Measurements from ENCODE around the gene ENO3.
A peak's percentile ranks its signal among the peaks of the same experiment; 100 is the strongest.

ENO3 gene

GRCh38 chr17:4936436-4936835, 14.5 kb upstream of the ENO3 start:
- DNase-seq (ENCODE audit: low spot score) = no peak
- no peak for FAIRE-seq

GRCh38 chr17:4937553-4937952, 13.4 kb upstream of the ENO3 start:
- no peak for FAIRE-seq
- no peak for DNase-seq (ENCODE audit: low spot score)

DNA sequence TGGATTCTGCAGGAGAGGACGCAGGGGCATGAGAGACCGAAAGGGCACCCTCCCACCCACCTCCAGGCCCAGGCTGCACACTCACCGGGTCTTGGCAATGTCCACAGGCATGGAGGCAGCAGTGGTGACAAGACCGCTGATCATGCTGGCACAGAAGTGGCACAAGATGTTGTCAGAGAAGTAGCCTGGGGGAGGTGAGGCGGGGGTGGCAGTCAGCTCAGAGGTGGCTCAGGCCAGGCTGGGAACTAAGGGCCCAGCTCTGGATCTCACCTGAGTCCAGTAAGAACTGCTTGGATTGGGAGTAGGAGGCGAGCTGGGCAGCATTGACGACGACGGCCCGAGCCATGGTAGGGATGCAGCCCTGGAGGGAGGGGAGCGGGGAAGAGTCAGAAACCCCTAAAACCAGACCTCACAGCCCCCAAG, 12.8 kb upstream of the ENO3 start:
- no peak for DNase-seq (ENCODE audit: low spot score)

DNA sequence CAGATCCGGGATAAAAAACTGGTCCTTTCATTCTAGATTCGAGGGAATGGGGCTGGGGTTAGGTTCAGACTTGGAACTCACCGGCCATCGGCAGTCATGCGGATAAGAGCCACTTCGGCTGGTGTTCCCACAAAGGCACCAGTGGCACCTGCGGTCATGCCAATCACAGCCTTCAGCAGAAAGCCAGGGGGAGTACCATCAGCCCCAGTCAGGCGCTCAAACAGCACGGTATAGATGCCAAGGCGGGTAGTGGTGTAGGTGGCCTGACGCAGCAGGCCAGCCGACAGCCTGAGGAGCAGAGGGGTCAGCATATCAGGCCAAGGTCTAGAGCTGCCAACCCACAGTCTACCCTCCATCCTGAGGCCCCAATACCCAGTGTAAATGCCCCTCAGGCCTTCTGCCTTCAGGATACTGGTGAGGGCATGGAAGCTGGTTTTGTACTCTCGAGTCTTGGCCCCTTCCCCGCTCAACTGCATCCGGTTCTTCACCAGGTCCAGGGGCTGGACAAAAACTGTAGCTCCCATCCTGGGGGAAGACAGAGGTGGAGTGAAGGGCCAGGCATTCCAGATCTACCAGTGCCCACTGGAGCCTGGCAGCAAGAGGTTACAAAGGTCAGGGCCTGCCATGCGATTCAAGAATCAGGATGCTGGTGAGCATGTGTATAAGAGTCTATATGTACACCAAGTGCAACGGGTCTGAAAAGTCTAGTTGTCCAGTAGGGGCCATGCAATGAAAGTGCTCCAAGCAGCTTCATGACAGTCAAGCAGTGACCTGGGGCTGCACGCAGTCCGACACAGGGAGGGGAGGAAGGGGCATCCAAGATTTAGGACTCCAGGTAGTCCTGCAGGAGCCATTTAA, 12.0 kb upstream of the ENO3 start:
- DNase-seq (ENCODE audit: low spot score) (no peak), FAIRE-seq (no peak)

More for the DNA sequence above, 12.8 kb upstream of the ENO3 start:
- no peak for FAIRE-seq

DNA sequence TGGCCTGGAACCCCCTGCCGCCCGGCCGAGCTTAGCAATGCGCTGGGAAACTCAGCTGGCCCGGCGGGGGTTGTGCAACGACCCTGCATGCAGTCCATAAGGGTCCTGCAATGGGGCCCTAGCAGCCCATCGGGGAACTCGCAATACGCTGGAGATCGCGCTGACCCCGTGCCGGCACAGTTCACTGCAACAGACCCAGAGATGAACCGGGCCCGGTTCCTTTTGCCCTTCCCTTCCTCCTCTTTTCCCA, 11.4 kb upstream of the ENO3 start:
- FAIRE-seq = no peak
- no peak for DNase-seq (ENCODE audit: low spot score)

DNA sequence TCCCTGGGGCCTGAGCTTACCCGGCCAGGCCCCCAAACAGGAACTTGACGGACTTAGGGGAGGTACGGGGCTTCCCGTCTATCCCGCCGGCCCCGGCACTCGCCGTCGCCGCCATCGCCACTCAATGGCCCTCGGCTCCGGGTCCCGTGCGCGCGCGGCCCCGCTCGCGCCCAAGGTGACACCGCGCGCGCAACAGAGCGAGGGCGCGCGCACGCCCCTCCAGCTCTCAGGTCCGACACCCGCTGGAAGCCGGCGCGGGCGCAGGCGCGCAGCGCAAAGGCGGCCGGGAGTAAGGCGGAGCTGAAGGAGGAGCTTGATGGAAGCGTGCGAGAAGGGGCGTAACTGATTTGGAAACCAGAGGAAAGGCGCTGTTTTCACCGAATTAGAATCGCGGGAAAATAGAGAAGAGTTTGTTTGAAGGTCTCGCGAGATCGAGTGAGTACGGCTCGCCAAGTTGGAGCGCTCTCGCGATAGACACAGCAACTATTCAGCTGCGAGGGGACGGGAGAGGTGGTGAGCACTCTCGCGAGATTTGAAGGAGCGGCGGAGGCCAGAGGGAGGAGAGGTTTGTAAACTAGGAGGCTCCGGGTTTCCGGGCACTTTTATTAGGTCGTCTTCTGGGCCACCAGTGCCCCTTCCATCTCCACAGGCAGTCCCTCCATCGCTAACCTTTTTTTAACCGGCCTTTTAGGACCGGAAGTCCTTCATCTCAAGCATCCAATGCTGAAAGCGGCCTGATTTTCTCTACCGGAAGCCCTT, 10.9 kb upstream of the ENO3 start, which contains the start of the genes RNF167 and SLC25A11:
Gene RNF167 (plus strand): TSS at position 473 of the 759 bp plus-strand sequence. CDS start 642 bp downstream, outside the sequence.
Gene SLC25A11 (minus strand): TSS at position 251 of the 759 bp plus-strand sequence. CDS start 136 bp downstream, at position 115.
- DNase-seq (ENCODE audit: low spot score) = peak; percentile 92
- peak; percentile 5 for FAIRE-seq

DNA sequence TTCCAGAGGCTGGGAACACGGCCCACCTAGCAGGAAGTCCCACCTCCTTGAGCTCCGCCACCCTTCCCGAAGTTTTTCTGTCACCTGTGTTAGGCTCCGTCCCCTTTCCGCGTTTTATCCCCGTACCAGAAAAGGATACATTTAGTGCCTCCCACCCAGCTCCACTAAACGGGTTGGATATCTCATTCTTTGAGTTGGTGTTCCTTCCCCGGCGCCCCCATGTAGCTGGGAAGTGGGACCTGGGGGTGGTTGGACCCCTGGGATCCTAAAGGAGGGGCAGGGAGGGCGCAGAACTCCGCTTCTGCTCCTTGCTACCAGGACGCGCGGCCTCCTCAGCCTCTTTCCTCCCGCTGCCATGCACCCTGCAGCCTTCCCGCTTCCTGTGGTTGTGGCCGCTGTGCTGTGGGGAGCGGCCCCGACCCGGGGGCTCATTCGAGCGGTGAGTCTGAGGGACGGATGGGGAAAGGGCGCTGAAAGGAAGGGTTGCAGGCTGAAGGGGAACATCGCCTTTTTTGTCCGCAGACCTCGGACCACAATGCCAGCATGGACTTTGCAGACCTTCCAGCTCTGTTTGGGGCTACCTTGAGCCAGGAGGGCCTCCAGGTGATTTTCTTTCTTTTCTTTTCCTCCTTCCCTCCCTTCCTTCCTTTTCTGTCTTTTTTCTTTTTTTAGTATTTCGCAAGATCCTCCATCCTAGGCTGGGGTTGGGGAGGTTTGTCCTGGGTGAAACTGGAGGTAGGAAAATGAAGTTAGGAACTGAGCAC, 10.2 kb upstream of the ENO3 start:
- DNase-seq (ENCODE audit: low spot score) = peak; percentile 76
- FAIRE-seq = no peak

GRCh38 chr17:4941319-4941610, 9.7 kb upstream of the ENO3 start:
- no peak for FAIRE-seq

GRCh38 chr17:4942760-4943508, 8.0 kb upstream of the ENO3 start:
- DNase-seq (ENCODE audit: low spot score) (no peak), FAIRE-seq (no peak)

More at GRCh38 chr17:4941319-4941610, 9.7 kb upstream of the ENO3 start:
- DNase-seq (ENCODE audit: low spot score) = no peak

- FAIRE-seq (no peak), DNase-seq (ENCODE audit: low spot score) (no peak)
These were observed 6.8 kb upstream of the ENO3 start for GRCh38 chr17:4944163-4944553.

DNA sequence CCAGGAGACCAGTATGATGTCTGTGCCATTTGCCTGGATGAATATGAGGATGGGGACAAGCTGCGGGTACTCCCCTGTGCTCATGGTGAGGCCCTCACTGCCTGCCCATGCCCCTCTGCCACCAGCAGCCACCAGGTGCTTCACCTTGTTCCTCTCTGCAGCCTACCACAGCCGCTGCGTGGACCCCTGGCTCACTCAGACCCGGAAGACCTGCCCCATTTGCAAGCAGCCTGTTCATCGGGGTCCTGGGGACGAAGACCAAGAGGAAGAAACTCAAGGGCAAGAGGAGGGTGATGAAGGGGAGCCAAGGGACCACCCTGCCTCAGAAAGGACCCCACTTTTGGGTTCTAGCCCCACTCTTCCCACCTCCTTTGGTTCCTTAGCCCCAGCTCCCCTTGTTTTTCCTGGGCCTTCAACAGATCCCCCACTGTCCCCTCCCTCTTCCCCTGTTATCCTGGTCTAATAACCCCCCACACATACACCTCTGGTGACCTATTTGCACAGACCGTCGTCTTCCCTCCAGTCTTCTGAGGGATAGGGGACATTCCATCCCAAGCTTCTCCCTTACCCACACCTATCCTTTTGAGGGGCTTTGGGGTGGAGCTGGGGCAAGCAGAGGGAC, 6.3 kb upstream of the ENO3 start:
- FAIRE-seq = no peak

DNA sequence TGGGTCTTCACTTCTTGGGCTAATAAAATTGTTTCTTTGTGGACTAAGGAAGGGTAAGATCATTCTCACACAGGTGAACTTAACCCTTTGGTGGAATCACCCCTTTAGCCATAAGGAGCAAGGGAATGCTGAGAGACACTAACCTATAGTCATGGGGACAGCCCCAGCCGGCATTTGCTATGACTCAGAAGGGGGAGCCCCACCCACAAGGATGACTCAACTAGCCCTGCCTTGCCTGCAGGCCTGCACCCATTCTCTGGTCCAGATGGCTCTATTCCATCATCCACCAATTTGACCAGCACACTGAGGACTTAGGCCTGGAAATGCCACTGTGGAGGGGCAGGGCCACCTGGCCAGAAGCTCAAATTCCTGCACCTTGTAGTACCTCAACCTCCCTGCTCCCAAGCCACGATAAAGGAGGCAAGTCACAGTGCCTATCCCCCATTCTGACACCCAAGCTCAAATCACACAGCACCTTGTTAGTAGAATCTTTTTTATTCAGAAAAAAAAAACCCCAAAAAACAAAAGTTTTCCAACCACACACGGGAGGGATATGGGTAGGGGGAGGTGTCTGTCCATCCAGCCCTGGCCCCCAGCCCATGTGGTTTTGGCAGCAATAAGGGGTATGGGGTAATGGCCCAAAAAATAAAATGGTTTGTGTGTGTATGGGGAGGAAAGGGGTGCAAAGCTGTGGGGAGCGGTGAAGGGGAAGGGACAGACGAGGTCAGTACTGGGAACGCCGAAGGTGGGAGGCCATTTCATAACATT, 5.6 kb upstream of the ENO3 start:
- peak; percentile 78 for DNase-seq (ENCODE audit: low spot score)
- no peak for FAIRE-seq

More for the DNA sequence above, 6.3 kb upstream of the ENO3 start:
- no peak for DNase-seq (ENCODE audit: low spot score)

GRCh38 chr17:4945944-4946280, 5.0 kb upstream of the ENO3 start:
- no peak for FAIRE-seq
- DNase-seq (ENCODE audit: low spot score) = no peak

- FAIRE-seq (no peak), DNase-seq (ENCODE audit: low spot score) (no peak)
These were observed 4.5 kb upstream of the ENO3 start for GRCh38 chr17:4946312-4946976.

GRCh38 chr17:4947010-4947410, 3.9 kb upstream of the ENO3 start:
- no peak for DNase-seq (ENCODE audit: low spot score)
- no peak for FAIRE-seq

GRCh38 chr17:4947411-4948165, 3.3 kb upstream of the ENO3 start:
- no peak for FAIRE-seq
- DNase-seq (ENCODE audit: low spot score) = peak; percentile 50

DNA sequence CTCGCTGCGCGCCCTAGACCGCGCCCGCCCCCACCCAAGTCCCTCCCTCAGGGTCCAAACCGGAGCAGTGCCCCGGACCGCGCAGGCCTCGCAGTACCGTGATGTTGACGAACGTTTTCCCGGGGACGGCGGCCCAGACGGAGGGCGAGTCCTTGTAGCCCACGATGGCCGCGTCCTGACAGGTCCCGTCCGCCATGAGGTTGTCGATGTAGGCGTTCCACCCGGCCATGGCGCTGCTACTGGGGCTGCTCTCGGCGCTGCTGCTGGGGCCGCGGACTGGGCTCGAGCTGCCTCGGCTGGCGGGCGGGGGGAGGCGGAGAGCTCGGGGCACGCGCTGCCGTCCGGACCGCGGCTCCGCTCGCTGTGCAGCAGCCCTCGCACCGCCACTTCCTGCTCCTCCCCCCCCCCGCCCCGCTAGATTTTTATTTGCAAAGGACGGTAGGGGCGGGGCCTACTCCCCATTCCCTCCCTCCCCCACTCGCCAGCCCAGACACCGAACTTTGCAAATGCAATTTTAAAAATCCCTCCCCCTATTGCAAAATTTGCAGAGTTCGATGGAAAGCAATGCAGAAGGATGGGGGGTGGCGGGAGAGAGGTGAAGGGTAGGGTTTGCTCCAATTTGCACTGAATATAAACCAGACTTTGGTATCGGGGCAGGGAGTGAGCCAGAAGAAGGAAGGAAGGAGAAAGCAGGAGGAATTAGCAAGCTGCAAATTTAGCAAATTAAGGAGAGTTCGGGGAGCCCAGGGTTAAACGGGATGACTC, 2.6 kb upstream of the ENO3 start, which contains the start of gene PFN1:
Gene PFN1 (minus strand): TSS at position 365 of the 765 bp plus-strand sequence. CDS start 136 bp downstream, at position 229.
- FAIRE-seq = no peak
- DNase-seq (ENCODE audit: low spot score) = peak; percentile 75

DNA sequence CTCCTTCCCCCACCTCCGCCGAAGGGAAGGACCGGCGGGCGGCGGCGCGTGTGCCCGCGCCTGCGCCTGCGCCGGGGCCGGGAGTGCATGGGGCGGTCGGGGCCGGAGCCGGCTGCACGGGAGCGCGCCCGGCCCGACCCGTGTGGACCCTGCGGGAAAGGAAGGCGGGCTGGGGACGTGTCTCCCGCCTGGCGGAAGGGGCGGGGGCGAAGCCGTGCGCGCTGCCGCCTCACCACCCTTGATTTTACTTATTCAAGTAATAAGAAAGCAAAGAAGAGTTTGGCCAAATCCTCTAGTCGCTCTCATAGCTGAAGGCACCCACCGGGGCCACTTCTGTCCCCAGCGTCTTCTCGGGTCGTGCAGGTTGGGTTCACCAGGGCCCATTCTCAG, 2.0 kb upstream of the ENO3 start:
- no peak for FAIRE-seq

More for the DNA sequence above, 2.0 kb upstream of the ENO3 start:
- DNase-seq (ENCODE audit: low spot score) = peak; percentile 85

All from urothelium cell line (cell line).